Psoas muscle (tissue), 8 donors: ENCODE measurements around the gene PRG2. TPM values are rescaled to one million over a fixed set of nuclear protein-coding genes. Genes with fewer than 3 reads are reported as not detected.

Experiments
- ATAC-seq, 4 donors: fragments of 200-7000 bp; cut with Tn5 transposase; one replicate each; pipeline ENCODE4 v1.9.1; 2020; ENCODE audit warnings: moderate library complexity in 3 of 4, mild to moderate bottlenecking in 2 of 4
- DNase-seq, 2 donors: peaks; one replicate each; pipeline ENCODE4 v3.0.0-alpha.2; 2020
- H3K27ac ChIP-seq: fragments of 200-600 bp; one replicate; pipeline ENCODE4 v1.8.0; 2022
- H3K27me3 ChIP-seq, 3 donors: fragments of 200-600 bp in 1 of 3; one replicate each; pipeline versions ENCODE4 v1.6.1 to v1.8.0; 2013 to 2022; ENCODE audit warnings: low read length in 2 of 3, mild to moderate bottlenecking in 2 of 3, moderate library complexity in 1 of 3; ENCODE audit not compliant: insufficient read depth in 3 of 3
- H3K36me3 ChIP-seq, 2 donors: fragments of 200-600 bp in 1 of 2; one replicate each; pipeline versions ENCODE4 v1.6.1 to v1.8.0; 2013 to 2022; ENCODE audit warnings: low read depth in 1 of 2, mild to moderate bottlenecking in 1 of 2, moderate library complexity in 1 of 2; ENCODE audit not compliant: insufficient read depth in 1 of 2
- H3K4me1 ChIP-seq: fragments of 200-600 bp; one replicate; pipeline ENCODE4 v1.8.0; 2022
- H3K4me3 ChIP-seq: fragments of 200-600 bp; one replicate; pipeline ENCODE4 v1.8.0; 2022; ENCODE audit warnings: mild to moderate bottlenecking
- H3K9me3 ChIP-seq: fragments of 200-600 bp; one replicate; pipeline ENCODE4 v1.8.0; 2022
- WGBS, 3 donors: extraction: QIAGEN DNeasy Blood & Tissue Kit; methylation state at CpG; one replicate each; pipeline versions ENCODE4 v1.1.6 to v1.1.7; 2013; 5-methylcytosine and 5-hydroxymethylcytosine counted together
- intact Hi-C, 2 donors: fragments of 100-400 bp; cut with DNase I; formaldehyde crosslinking; loops; one replicate each; pipeline versions ENCODE4 v1.11.0 to v1.14.2; 2022
- polyA plus RNA-seq, 3 donors: library from polyadenylated mRNA; stranded (reverse); fragments of 200-250 nt; gene quantifications; one replicate each; pipeline ENCODE4 v1.2.3, GENCODE V29; 2013
- total RNA-seq, 4 donors: library from RNA; stranded (reverse); fragmentation: NEBNext Ultra II Directional in 2 of 4; extraction: Animal tissue kit (Norgen Biotek cat#: 25700) in 2 of 4; gene quantifications; one replicate each; pipeline versions ENCODE4 v1.2.1 to v1.2.4, GENCODE V29; 2021 to 2023
- TF ChIP-seq, protein P1 (sequence below): fragments of 200-600 bp; IDR thresholded peaks from one replicate; pipeline ENCODE4 v1.8.0; 2022; ENCODE audit warnings: antibody characterized with exemption
- donor health status: healthy with polysubstance abuse.
- donor health status: DM: no; HTN: no; CAD: no; lungs with moderate emphysema.
- donor health status: Bipolar disorder and iron deficiency.
- donor health status: healthy.
- donor health status: DM: yes; HTN: yes; CAD: no.
- donor health status: DM: no; HTN: no; CAD: no.
- donor health status: DM: no; HTN: no; CAD: no.
- donor health status: DM: yes; HTN: yes; CAD: no.

PRG2 gene
- total and polyA plus RNA-seq, 7 donors: 0.25 TPM; not detected in 6

DNA sequence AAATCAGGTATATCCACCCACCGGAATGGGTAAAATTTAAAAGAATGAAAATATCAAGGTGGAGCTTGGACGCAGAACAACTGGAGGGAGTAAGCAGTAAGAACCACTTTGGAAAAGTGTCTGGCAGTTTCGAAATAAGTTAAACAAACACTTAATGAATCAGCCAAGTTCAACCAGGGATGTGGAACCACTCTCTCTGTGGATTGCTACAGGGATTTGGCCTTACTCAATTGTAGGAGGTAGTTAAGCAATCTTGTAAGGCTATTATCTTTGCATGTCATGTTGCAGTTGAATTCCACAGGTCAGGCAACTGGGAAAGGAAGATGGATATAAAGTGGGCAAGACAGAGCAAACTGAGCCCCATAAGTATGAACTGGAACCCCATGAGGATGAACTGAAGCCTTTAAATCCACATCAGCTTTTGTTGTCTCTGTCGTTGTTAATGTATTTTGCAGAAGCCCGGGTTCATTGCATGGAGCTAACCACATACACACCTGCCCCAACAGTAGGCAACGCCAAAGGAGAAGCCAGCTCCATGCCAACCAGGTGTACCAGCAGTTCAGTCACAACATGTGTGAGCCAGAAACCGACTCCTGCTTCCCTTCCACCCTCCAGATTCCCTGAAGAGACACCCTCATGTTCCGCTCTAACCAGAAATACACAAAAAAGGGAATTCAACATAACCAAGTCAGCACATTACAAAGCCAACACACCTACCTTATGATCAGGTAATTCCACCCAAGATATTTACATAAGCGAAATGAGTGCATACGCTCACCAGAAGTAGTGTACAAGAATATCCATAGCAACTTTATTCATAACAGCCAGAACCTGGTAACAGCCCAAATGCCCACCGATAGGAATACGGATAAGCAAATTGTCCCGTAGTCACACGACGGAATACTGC is 44.4 kb upstream of the PRG2 start:
- intact Hi-C loops: no loop called here
- Histone ChIP-seq H3K27ac (no peak overlapping the region), H3K4me3 (no peak overlapping the region), H3K27me3 (no peaks in the 10 kb centered on the region), H3K9me3 (no peaks in the 10 kb centered on the region), H3K4me1 (no peaks in the 10 kb centered on the region), H3K36me3 (no peaks in the 10 kb centered on the region)
- ATAC-seq (peak in 3 of 4 donors; percentile 68 to 72 (median 68)), DNase-seq (no peak)
- TF ChIP-seq, protein P1, sequence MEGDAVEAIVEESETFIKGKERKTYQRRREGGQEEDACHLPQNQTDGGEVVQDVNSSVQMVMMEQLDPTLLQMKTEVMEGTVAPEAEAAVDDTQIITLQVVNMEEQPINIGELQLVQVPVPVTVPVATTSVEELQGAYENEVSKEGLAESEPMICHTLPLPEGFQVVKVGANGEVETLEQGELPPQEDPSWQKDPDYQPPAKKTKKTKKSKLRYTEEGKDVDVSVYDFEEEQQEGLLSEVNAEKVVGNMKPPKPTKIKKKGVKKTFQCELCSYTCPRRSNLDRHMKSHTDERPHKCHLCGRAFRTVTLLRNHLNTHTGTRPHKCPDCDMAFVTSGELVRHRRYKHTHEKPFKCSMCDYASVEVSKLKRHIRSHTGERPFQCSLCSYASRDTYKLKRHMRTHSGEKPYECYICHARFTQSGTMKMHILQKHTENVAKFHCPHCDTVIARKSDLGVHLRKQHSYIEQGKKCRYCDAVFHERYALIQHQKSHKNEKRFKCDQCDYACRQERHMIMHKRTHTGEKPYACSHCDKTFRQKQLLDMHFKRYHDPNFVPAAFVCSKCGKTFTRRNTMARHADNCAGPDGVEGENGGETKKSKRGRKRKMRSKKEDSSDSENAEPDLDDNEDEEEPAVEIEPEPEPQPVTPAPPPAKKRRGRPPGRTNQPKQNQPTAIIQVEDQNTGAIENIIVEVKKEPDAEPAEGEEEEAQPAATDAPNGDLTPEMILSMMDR: no peak
- WGBS, 3 donors: 74 to 83% (median 75%) methylated on average over 15 of the region's 15 CpGs

GRCh38 chr11:57432714-57433163 is 42.3 kb upstream of the PRG2 start:
- Histone ChIP-seq H3K4me1 (peaks cover 3% of the 10 kb centered on the region), H3K36me3 (no peaks in the 10 kb centered on the region), H3K27me3 (peaks cover 0 to 3% (median 0%) of the 10 kb centered on the region in 3 donors), H3K4me3 (no peak overlapping the region), H3K27ac (no peak overlapping the region), H3K9me3 (no peaks in the 10 kb centered on the region)
- DNase-seq (no peak), ATAC-seq (no peak)
- TF ChIP-seq, protein P1: no peak
- intact Hi-C loops: no loop called here
- 76 to 87% (median 81%) methylated on average over 7 of the region's 7 CpGs for WGBS, 3 donors

- ATAC-seq (no peak), DNase-seq (no peak)
- TF ChIP-seq, protein P1: no peak
- Histone ChIP-seq H3K27ac (no peak overlapping the region), H3K27me3 (peaks cover 0 to 4% (median 0%) of the 10 kb centered on the region in 3 donors), H3K4me3 (no peak overlapping the region), H3K9me3 (no peaks in the 10 kb centered on the region), H3K4me1 (peaks cover 8% of the 10 kb centered on the region), H3K36me3 (no peaks in the 10 kb centered on the region)
- intact Hi-C loops: no loop called here
- WGBS, 3 donors: 65 to 78% (median 75%) methylated on average over 5 of the region's 5 CpGs
These were observed 41.7 kb upstream of the PRG2 start for GRCh38 chr11:57432149-57432561.

DNA sequence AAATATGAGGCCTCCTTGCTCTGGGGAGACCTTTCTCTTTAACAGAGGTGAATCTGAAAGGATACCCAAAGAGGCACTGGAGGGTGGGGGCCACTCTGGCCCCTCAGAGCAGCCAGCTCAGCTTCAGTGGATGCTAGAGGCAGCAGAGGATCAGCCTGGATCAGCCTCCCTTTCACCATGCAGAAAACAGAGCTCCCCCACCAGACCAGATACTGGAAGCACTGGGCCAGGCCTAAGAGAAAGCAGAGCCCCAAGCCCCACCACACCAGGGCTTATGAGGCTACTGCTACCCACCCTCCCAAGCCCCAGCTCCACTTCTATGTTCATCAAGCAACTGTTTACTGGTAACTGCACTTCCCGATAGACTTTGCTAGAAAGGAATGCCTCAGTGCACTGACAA is 40.5 kb upstream of the PRG2 start:
- Histone ChIP-seq H3K9me3 (no peaks in the 10 kb centered on the region), H3K4me1 (peaks cover 20% of the 10 kb centered on the region), H3K4me3 (no peak overlapping the region), H3K27me3 (peaks cover 0 to 12% (median 0%) of the 10 kb centered on the region in 3 donors), H3K27ac (no peak overlapping the region), H3K36me3 (no peaks in the 10 kb centered on the region)
- TF ChIP-seq, protein P1: no peak
- 83 to 93% (median 93%) methylated on average over 1 of the region's 1 CpG for WGBS, 3 donors
- intact Hi-C loops: no loop called here
- no peak for ATAC-seq
- DNase-seq: no peak
